Choroid plexus epithelial cell (primary cell): Measurements from ENCODE around the gene MACF1.
A peak's percentile ranks its signal among the peaks of the same experiment; 100 is the strongest.

Source experiments
- DNase-seq: peaks from one replicate; pipeline ENCODE4 v3.0.0-alpha.2; 2010; ENCODE audit warnings: low read depth
- H3K4me3 ChIP-seq: 2 replicates; pipeline ENCODE4 v1.5.1; 2011; ENCODE audit warnings: low read depth, mild to moderate bottlenecking, control low read depth, low read length, moderate library complexity
- CTCF ChIP-seq: conservative IDR thresholded peaks from 2 replicates; pipeline ENCODE4 v1.5.1; 2011; ENCODE audit warnings: low read depth, mild to moderate bottlenecking, control low read depth, inconsistent platforms, low read length, moderate library complexity

The MACF1 gene

GRCh38 chr1:39173119-39173994 is 31.1 kb upstream of the MACF1 start:
- no peak for DNase-seq
- no peak overlapping the region for H3K4me3 ChIP-seq
- peak; percentile 34 for TF ChIP-seq CTCF

GRCh38 chr1:39173995-39174380 is 30.5 kb upstream of the MACF1 start:
- TF ChIP-seq CTCF = no peak
- no peak overlapping the region for H3K4me3 ChIP-seq
- no peak for DNase-seq

- H3K4me3 ChIP-seq = no peak overlapping the region
- TF ChIP-seq CTCF = no peak
These were observed 30.0 kb upstream of the MACF1 start for GRCh38 chr1:39174390-39175081.

GRCh38 chr1:39177706-39178105 is 26.8 kb upstream of the MACF1 start:
- no peak overlapping the region for H3K4me3 ChIP-seq
- no peak for DNase-seq
- TF ChIP-seq CTCF = no peak

More at GRCh38 chr1:39174390-39175081, 30.0 kb upstream of the MACF1 start:
- DNase-seq = no peak

- peak; percentile 83 for DNase-seq
- no peak for TF ChIP-seq CTCF
- no peak overlapping the region for H3K4me3 ChIP-seq
These were observed 25.7 kb upstream of the MACF1 start for GRCh38 chr1:39178541-39179431.

- H3K4me3 ChIP-seq = no peak overlapping the region
- no peak for DNase-seq
- TF ChIP-seq CTCF = no peak
These were observed 23.2 kb upstream of the MACF1 start for GRCh38 chr1:39181311-39181710.
